KMS-11 (cell line): Measurements from ENCODE around the gene PMEPA1.

Source experiments
- H2AFZ ChIP-seq: fragments of 200-600 bp; sonication (generic); 2 replicates; pipeline ENCODE4 v1.6.1; 2016; ENCODE audit warnings: antibody characterized with exemption, mixed run types, low read depth
- H3K27ac ChIP-seq: fragments of 200-600 bp; sonication (generic); 2 replicates; pipeline ENCODE4 v1.6.1; 2016; ENCODE audit warnings: mild to moderate bottlenecking, mixed run types
- H3K27me3 ChIP-seq: fragments of 200-600 bp; sonication (generic); 2 replicates; pipeline ENCODE4 v1.6.1; 2017; ENCODE audit warnings: mild to moderate bottlenecking, low read depth, mixed run types, moderate library complexity; ENCODE audit not compliant: insufficient read depth
- H3K36me3 ChIP-seq: fragments of 200-600 bp; sonication (generic); 2 replicates; pipeline ENCODE4 v1.6.1; 2017; ENCODE audit warnings: mild to moderate bottlenecking, mixed run types; ENCODE audit not compliant: insufficient read depth
- H3K4me1 ChIP-seq: fragments of 200-600 bp; sonication (generic); 2 replicates; pipeline ENCODE4 v1.6.1; 2016; ENCODE audit warnings: mild to moderate bottlenecking, low read depth, mixed run types; ENCODE audit not compliant: poor library complexity, severe bottlenecking
- H3K4me2 ChIP-seq: fragments of 200-600 bp; sonication (generic); 2 replicates; pipeline ENCODE4 v1.7.0; 2016; ENCODE audit warnings: mild to moderate bottlenecking, mixed run types
- H3K4me3 ChIP-seq: fragments of 200-600 bp; sonication (generic); IDR thresholded peaks from 2 replicates; pipeline ENCODE4 v1.6.1; 2017; ENCODE audit warnings: low read depth, low read length, mixed read lengths; ENCODE audit not compliant: insufficient read depth
- H3K79me2 ChIP-seq: fragments of 200-600 bp; sonication (generic); 2 replicates; pipeline ENCODE4 v1.6.1; 2016; ENCODE audit warnings: low read depth, mixed run types; ENCODE audit not compliant: insufficient read depth
- H3K9ac ChIP-seq: fragments of 200-600 bp; sonication (generic); 2 replicates; pipeline ENCODE4 v1.6.1; 2016; ENCODE audit warnings: mild to moderate bottlenecking, mixed run types
- H4K20me1 ChIP-seq: fragments of 200-600 bp; sonication (generic); 2 replicates; pipeline ENCODE4 v1.6.1; 2016; ENCODE audit warnings: mild to moderate bottlenecking, mixed run types; ENCODE audit not compliant: insufficient read depth
- TF ChIP-seq, protein P1 (sequence below): fragments of 200-600 bp; sonication (generic); conservative IDR thresholded peaks from 2 replicates; pipeline ENCODE4 v1.6.1; 2017; ENCODE audit warnings: low read depth, mild to moderate bottlenecking, antibody characterized with exemption, low read length, moderate library complexity, mixed read lengths

The PMEPA1 gene

DNA sequence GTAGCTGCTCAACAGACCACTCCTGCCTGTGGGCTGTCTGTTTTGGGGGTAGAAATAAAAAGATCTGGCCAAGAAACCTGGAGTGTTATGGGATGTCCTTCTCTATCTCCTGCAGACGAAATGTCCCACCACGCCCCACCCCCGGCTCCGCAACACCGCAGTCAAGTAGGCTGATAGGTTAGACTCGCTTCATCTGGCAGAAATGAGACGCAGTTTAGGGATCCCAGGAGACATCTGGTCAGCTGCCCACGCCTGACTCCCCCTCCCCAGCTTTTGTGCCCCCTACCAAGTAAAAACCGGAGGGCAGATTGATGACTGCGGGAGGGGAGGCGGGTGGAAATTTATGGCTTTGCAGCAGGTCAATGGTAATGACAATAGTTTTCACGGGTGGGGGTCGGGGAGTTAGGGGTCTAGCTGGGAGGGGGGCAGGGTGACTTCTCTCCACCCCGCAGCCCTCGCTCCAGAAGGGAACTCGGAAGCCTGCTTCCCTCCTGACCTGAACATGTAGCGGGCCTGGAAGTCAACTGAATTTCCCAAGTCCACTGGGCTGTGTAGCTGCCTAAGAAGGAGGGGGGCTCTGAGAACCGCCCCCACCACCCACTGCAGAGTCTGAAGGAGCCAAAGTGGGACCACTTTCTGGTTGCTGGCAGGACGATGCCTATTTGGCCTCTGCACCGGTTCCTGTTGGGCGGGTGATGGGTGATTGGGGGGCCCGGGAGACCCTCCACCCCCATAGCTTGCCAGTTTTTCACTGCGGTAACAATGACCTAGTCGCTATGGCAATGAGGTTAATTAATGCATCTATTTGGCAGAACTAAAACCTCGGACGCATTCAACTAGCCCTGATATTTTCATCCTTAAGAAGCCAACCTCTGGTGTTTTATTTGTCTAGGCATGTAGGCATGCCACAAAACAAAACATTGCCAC lies 25.7 kb downstream of the PMEPA1 start:
- Histone ChIP-seq H4K20me1 (no peaks in the 10 kb centered on the region), H3K27ac (no peak overlapping the region), H2AFZ (no peak overlapping the region), H3K9ac (no peak overlapping the region), H3K4me2 (no peak overlapping the region), H3K4me1 (peaks cover 39% of the 10 kb centered on the region), H3K36me3 (no peaks in the 10 kb centered on the region), H3K79me2 (no peaks in the 10 kb centered on the region), H3K27me3 (no peaks in the 10 kb centered on the region), H3K4me3 (no peak overlapping the region)
- TF ChIP-seq, protein P1, sequence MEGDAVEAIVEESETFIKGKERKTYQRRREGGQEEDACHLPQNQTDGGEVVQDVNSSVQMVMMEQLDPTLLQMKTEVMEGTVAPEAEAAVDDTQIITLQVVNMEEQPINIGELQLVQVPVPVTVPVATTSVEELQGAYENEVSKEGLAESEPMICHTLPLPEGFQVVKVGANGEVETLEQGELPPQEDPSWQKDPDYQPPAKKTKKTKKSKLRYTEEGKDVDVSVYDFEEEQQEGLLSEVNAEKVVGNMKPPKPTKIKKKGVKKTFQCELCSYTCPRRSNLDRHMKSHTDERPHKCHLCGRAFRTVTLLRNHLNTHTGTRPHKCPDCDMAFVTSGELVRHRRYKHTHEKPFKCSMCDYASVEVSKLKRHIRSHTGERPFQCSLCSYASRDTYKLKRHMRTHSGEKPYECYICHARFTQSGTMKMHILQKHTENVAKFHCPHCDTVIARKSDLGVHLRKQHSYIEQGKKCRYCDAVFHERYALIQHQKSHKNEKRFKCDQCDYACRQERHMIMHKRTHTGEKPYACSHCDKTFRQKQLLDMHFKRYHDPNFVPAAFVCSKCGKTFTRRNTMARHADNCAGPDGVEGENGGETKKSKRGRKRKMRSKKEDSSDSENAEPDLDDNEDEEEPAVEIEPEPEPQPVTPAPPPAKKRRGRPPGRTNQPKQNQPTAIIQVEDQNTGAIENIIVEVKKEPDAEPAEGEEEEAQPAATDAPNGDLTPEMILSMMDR, result no peak

- no peaks in the 10 kb centered on the region for H4K20me1 ChIP-seq
- H3K27me3 ChIP-seq, result no peaks in the 10 kb centered on the region
- peaks cover 48% of the 10 kb centered on the region for H3K4me1 ChIP-seq
- H3K4me2 ChIP-seq, result no peak overlapping the region
- H2AFZ ChIP-seq, result no peak overlapping the region
- no peak overlapping the region for H3K4me3 ChIP-seq
- no peaks in the 10 kb centered on the region for H3K36me3 ChIP-seq
- no peaks in the 10 kb centered on the region for H3K79me2 ChIP-seq
- TF ChIP-seq, protein P1, result no peak
- no peak overlapping the region for H3K9ac ChIP-seq
- no peak overlapping the region for H3K27ac ChIP-seq
Measured at GRCh38 chr20:57683287-57683686, 26.5 kb downstream of the PMEPA1 start.

DNA sequence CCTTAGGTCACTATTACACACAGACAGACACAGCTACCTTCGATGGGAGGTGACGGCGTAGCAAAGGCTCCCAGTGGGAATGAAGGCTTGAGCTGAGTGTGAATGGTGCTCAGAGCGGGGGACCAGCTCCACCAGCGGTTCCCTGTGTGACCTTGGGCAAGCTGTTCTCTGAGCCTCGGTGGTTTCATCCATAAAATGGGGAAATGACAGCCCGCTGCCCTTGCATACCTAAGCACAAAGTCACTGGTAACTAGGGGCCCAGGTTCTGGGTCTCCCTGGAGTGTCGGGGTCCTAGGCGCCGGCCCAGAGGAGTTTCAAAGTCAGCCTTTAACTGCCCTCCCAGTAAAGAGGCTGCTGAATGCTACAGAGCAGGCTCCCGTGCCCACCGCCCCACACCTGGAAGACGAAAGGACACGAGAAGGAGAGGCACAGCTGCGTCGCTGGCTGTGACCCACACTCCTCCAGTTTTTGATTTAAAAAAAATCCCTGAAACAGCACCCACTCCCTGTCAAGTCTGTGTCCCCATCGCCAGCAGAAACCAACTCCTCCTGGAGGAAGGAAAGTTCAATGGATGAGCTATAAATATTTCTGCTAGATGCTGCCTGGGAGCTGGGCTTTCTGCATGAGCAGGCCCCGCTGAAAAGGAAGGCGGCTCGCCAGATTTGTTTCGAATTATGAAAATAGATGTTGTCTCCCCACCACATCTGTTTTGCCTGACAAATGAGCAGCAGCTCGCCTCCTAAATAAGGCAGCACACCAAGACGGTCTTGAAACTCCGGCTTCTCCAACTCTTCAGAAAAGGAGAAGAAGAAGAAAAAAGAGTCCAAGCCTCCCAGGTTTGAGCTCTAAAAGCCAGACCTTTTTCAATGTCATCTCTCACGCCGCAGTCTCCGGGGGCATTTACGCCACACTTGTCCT lies 27.4 kb downstream of the PMEPA1 start:
- H3K27ac ChIP-seq, result peak overlapping the region; percentile 81; the same call in 1 of the 2 replicates
- H3K4me3 ChIP-seq, result no peak overlapping the region
- H3K27me3 ChIP-seq, result no peaks in the 10 kb centered on the region
- H3K36me3 ChIP-seq, result no peaks in the 10 kb centered on the region
- no peak overlapping the region for H3K9ac ChIP-seq
- H4K20me1 ChIP-seq, result no peaks in the 10 kb centered on the region
- H3K4me2 ChIP-seq, result peak overlapping the region; percentile 96
- TF ChIP-seq, protein P1, result no peak
- no peaks in the 10 kb centered on the region; the same call in 1 of the 2 replicates for H3K79me2 ChIP-seq
- H2AFZ ChIP-seq, result no peak overlapping the region
- H3K4me1 ChIP-seq, result peaks cover 56% of the 10 kb centered on the region

DNA sequence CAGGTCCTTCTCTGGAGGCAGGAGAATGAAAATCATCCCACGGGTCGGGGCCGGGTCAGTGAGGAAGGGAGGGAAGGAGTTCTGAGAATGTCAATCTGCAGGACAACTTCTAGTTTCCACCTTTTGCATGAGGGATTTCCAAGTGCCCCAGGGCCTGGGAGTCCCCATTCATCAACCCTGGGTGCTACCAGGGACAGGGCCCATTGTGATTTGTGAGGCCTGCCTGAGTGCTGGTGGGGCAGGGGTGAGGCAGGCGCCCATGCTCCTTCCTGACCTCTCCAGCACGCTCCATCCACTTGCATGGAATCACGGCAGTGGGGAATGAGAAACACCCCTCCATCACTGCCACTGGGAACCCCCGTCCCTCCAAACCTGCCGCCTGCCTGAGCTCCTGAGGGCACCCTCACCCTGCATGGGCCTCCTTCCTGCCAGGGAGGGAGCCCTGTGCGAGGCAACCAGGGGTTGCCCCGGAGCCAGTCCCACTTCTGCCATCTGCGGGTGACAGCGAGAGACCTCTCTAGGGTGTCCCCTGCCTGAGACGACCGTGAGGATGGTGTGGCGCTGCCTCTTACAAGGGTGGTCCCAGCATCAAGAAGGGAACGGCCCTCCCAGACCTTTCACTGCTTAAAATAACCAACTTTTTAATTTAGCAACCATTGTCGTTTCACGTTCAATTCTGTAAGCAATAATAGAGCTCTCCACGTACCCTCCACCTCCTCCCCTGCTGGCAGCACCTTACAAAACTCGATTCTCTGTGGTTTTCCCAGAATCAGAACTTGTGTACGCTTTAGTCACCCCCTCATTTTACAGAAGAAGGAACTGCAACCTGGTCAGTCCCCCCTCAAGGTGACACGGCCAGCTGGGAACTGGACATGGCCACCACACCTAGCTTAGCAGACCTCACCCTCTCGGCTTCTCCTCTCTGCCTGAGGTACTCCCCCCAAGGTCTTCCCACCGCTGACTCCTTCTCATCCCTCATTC lies 28.6 kb downstream of the PMEPA1 start:
- TF ChIP-seq, protein P1, result no peak
- Histone ChIP-seq H3K36me3 (no peaks in the 10 kb centered on the region), H3K4me3 (no peak overlapping the region), H3K27ac (peak overlapping the region; percentile 81), H3K4me1 (peaks cover 64% of the 10 kb centered on the region), H3K4me2 (peak overlapping the region; percentile 96), H3K79me2 (no peaks in the 10 kb centered on the region; the same call in 1 of the 2 replicates), H4K20me1 (no peaks in the 10 kb centered on the region), H2AFZ (peak overlapping the region; percentile 52; the same call in 1 of the 2 replicates), H3K27me3 (no peaks in the 10 kb centered on the region), H3K9ac (peak overlapping the region; percentile 31; the same call in 1 of the 2 replicates)
